Activated CD8-positive, alpha-beta T cell treated with anti-CD3 and anti-CD28 coated beads for 36 hours (primary cell): ENCODE results near the gene DNAJB8. TPM values are rescaled to one million over a fixed set of nuclear protein-coding genes. Genes with fewer than 3 reads are reported as not detected.

Source experiments
- ATAC-seq: fragments of 200-7000 bp; cut with Tn5 transposase; one replicate; pipeline ENCODE4 v1.10.0; 2021; ENCODE audit warnings: mild to moderate bottlenecking, moderate library complexity
- CTCF ChIA-PET: fragments of 350-600 bp; sonication (Branson Sonifier 250); formaldehyde crosslinking; loops from one replicate; lab custom pipeline; 2021; ENCODE audit warnings: antibody characterized with exemption; lab: Charles Lee
- POLR2A ChIA-PET: fragments of 350-600 bp; sonication (Branson Sonifier 250); formaldehyde crosslinking; loops from one replicate; lab custom pipeline; 2021; ENCODE audit warnings: antibody characterized with exemption; lab: Charles Lee
- DNase-seq: peaks from one replicate; pipeline ENCODE4 v3.0.0-alpha.2; 2020
- H3K27ac Mint-ChIP-seq: one replicate; pipeline ENCODE4 v1.8.0; 2021; ENCODE audit warnings: mild to moderate bottlenecking, mixed read lengths
- H3K27me3 Mint-ChIP-seq: one replicate; pipeline ENCODE4 v1.8.0; 2021; ENCODE audit warnings: mixed read lengths
- H3K36me3 Mint-ChIP-seq: one replicate; pipeline ENCODE4 v1.8.0; 2021; ENCODE audit warnings: low read depth, mixed read lengths
- H3K4me1 Mint-ChIP-seq: one replicate; pipeline ENCODE4 v1.8.0; 2021; ENCODE audit warnings: low read depth, mixed read lengths
- H3K4me3 Mint-ChIP-seq: one replicate; pipeline ENCODE4 v1.8.0; 2021; ENCODE audit warnings: mild to moderate bottlenecking, moderate library complexity, mixed read lengths
- H3K9me3 Mint-ChIP-seq: one replicate; pipeline ENCODE4 v1.8.0; 2021; ENCODE audit warnings: mixed read lengths
- CTCF ChIP-seq: fragments of 200-600 bp; IDR thresholded peaks from one replicate; pipeline ENCODE4 v1.8.0; 2022; ENCODE audit warnings: antibody characterized with exemption, mild to moderate bottlenecking
- intact Hi-C: fragments of 100-400 bp; cut with micrococcal nuclease; formaldehyde crosslinking; loops from one replicate; pipeline ENCODE4 v1.10.0; 2022
- total RNA-seq, 2 experiments: library from RNA; stranded (reverse); gene quantifications; one replicate each; pipeline ENCODE4 v1.2.3, GENCODE V29; 2021

Gene DNAJB8
- total RNA-seq, 2 experiments from 2014 or later = not detected

DNA sequence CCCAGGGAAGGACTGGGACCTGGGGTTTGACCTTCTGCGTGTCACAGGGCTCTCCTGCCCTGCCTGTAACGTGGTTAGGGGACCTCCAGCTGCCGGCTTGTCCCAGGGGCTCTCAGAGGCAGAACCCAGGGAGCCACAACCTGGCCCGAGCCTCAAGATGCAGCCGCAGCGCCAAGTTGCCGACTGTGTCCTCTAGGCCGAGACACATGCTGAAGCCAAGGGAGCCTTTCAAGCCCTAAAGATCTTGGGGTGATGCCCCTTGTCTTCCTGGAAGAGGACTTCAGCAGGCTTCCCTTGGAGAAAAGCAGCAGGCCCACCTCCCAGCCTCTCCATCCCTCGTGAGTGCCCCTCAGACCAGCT lies 7.2 kb downstream of the DNAJB8 start:
- DNase-seq (no peak), ATAC-seq (no peak)
- H3K36me3 Mint-ChIP-seq = no peaks in the 10 kb centered on the region
- peaks cover 8% of the 10 kb centered on the region for H3K27me3 Mint-ChIP-seq
- no peaks in the 10 kb centered on the region for H3K9me3 Mint-ChIP-seq
- ChIA-PET POLR2A (no interaction called here), CTCF (interaction anchor here (0.8 kb wide), 1 partner anchor 315 kb away, joined by 3 read pairs; no protein-coding TSS in a partner anchor)
- intact Hi-C loops = no loop called here
- no peak overlapping the region for H3K27ac Mint-ChIP-seq
- no peak for TF ChIP-seq CTCF
- H3K4me3 Mint-ChIP-seq = no peak overlapping the region
- H3K4me1 Mint-ChIP-seq = no peaks in the 10 kb centered on the region

- H3K27ac Mint-ChIP-seq = no peak overlapping the region
- no peaks in the 10 kb centered on the region for H3K36me3 Mint-ChIP-seq
- no peak overlapping the region for H3K4me3 Mint-ChIP-seq
- no peaks in the 10 kb centered on the region for H3K9me3 Mint-ChIP-seq
- CTCF ChIA-PET = interaction anchor here (0.8 kb wide), 1 partner anchor 315 kb away, joined by 3 read pairs; no protein-coding TSS in a partner anchor
- H3K27me3 Mint-ChIP-seq = peaks cover 11% of the 10 kb centered on the region
- TF ChIP-seq CTCF = no peak
- DNase-seq = no peak
- no peak for ATAC-seq
- intact Hi-C loops = no loop called here
- POLR2A ChIA-PET = no interaction called here
- no peaks in the 10 kb centered on the region for H3K4me1 Mint-ChIP-seq
Observed at GRCh38 chr3:128458746-128459460, 7.8 kb downstream of the DNAJB8 start.

- ChIA-PET POLR2A (no interaction called here), CTCF (no interaction called here)
- Mint-ChIP-seq H3K4me3 (no peak overlapping the region), H3K9me3 (no peaks in the 10 kb centered on the region), H3K4me1 (no peaks in the 10 kb centered on the region), H3K36me3 (no peaks in the 10 kb centered on the region), H3K27ac (no peak overlapping the region), H3K27me3 (peaks cover 14% of the 10 kb centered on the region)
- intact Hi-C loops = no loop called here
- TF ChIP-seq CTCF = no peak
- DNase-seq (no peak), ATAC-seq (no peak)
Observed at GRCh38 chr3:128457937-128458336, 8.8 kb downstream of the DNAJB8 start.

- TF ChIP-seq CTCF = no peak
- no peak for ATAC-seq
- no peaks in the 10 kb centered on the region for H3K4me1 Mint-ChIP-seq
- no peak for DNase-seq
- no peak overlapping the region for H3K27ac Mint-ChIP-seq
- H3K27me3 Mint-ChIP-seq = peaks cover 15% of the 10 kb centered on the region
- H3K4me3 Mint-ChIP-seq = no peak overlapping the region
- POLR2A ChIA-PET = no interaction called here
- intact Hi-C loops = no loop called here
- CTCF ChIA-PET = interaction anchor here (0.6 to 1.9 kb wide), 2 partner anchors 152 to 514 kb away, joined by 3 to 4 read pairs; no protein-coding TSS in a partner anchor
- no peaks in the 10 kb centered on the region for H3K36me3 Mint-ChIP-seq
- no peaks in the 10 kb centered on the region for H3K9me3 Mint-ChIP-seq
Observed at GRCh38 chr3:128456776-128457715, 9.6 kb downstream of the DNAJB8 start.
